H9 (cell line): ENCODE data around the gene HASPIN. TPM values are rescaled to one million over a fixed set of nuclear protein-coding genes. Genes with fewer than 3 reads are reported as not detected.

Experiments used
- DNase-seq: peaks from one replicate; pipeline ENCODE4 v3.0.0-alpha.2; 2017
- H2AFZ ChIP-seq: one replicate; pipeline ENCODE4 v1.6.1; 2013; ENCODE audit warnings: mild to moderate bottlenecking, low read length, control low read depth, moderate library complexity
- H2AK5ac ChIP-seq: 2 replicates; pipeline ENCODE4 v1.6.1; 2013; ENCODE audit warnings: low read length, control low read depth, mixed read lengths; ENCODE audit not compliant: insufficient read length
- H2BK120ac ChIP-seq: one replicate; pipeline ENCODE4 v1.6.1; 2013; ENCODE audit warnings: low read depth, mild to moderate bottlenecking, low read length, control low read depth, inconsistent platforms; ENCODE audit not compliant: poor library complexity, severe bottlenecking
- H2BK12ac ChIP-seq: 2 replicates; pipeline ENCODE4 v1.6.1; 2013; ENCODE audit warnings: low read length, control low read depth, mixed read lengths, low read depth; ENCODE audit not compliant: insufficient read length
- H2BK15ac ChIP-seq: 2 replicates; pipeline ENCODE4 v1.6.1; 2013; ENCODE audit warnings: low read depth, low read length, control low read depth
- H2BK20ac ChIP-seq: one replicate; pipeline ENCODE4 v1.6.1; 2013; ENCODE audit warnings: low read depth, mild to moderate bottlenecking, low read length, control low read depth, inconsistent platforms; ENCODE audit not compliant: poor library complexity, severe bottlenecking
- H2BK5ac ChIP-seq: 2 replicates; pipeline ENCODE4 v1.6.1; 2013; ENCODE audit warnings: low read length, control low read depth, mixed read lengths; ENCODE audit not compliant: insufficient read length
- H3K14ac ChIP-seq: 2 replicates; pipeline ENCODE4 v1.6.1; 2013; ENCODE audit warnings: low read length, control low read depth; ENCODE audit not compliant: insufficient read depth
- H3K18ac ChIP-seq: 2 replicates; pipeline ENCODE4 v1.6.1; 2013; ENCODE audit warnings: low read depth, mild to moderate bottlenecking, mixed read lengths, low read length, control low read depth; ENCODE audit not compliant: insufficient read length
- H3K23ac ChIP-seq: 2 replicates; pipeline ENCODE4 v1.6.1; 2013; ENCODE audit warnings: low read length, control low read depth, mixed read lengths, low read depth; ENCODE audit not compliant: insufficient read length
- H3K23me2 ChIP-seq: 2 replicates; pipeline ENCODE4 v1.6.1; 2013; ENCODE audit warnings: low read depth, mild to moderate bottlenecking, mixed read lengths, low read length, control low read depth; ENCODE audit not compliant: insufficient read length, poor library complexity, severe bottlenecking
- H3K27ac ChIP-seq: 2 replicates; pipeline ENCODE4 v1.5.1; 2013; ENCODE audit warnings: low read length, control low read depth, mixed read lengths, low read depth; ENCODE audit not compliant: insufficient read length
- H3K27me3 ChIP-seq: 2 replicates; pipeline ENCODE4 v1.6.1; 2013; ENCODE audit warnings: low read length, control low read depth, inconsistent platforms; ENCODE audit not compliant: insufficient read depth
- H3K4ac ChIP-seq: 2 replicates; pipeline ENCODE4 v1.6.1; 2013; ENCODE audit warnings: low read depth, mild to moderate bottlenecking, control low read depth, inconsistent platforms, low read length, moderate library complexity
- H3K4me1 ChIP-seq: 2 replicates; pipeline ENCODE4 v1.6.1; 2013; ENCODE audit warnings: low read length, control low read depth, inconsistent platforms; ENCODE audit not compliant: insufficient read depth
- H3K4me2 ChIP-seq: 2 replicates; pipeline ENCODE4 v1.6.1; 2013; ENCODE audit warnings: low read length, control low read depth, mixed read lengths; ENCODE audit not compliant: insufficient read length, insufficient read depth
- H3K56ac ChIP-seq: 2 replicates; pipeline ENCODE4 v1.6.1; 2013; ENCODE audit warnings: low read depth, mild to moderate bottlenecking, mixed read lengths, low read length, control low read depth; ENCODE audit not compliant: insufficient read length
- H3K79me1 ChIP-seq: 2 replicates; pipeline ENCODE4 v1.6.1; 2013; ENCODE audit warnings: low read depth, mild to moderate bottlenecking, moderate library complexity, low read length, control low read depth, inconsistent platforms; ENCODE audit not compliant: insufficient read depth, poor library complexity, severe bottlenecking
- H3K79me2 ChIP-seq: 2 replicates; pipeline ENCODE4 v1.6.1; 2013; ENCODE audit warnings: low read length, control low read depth, inconsistent platforms; ENCODE audit not compliant: insufficient read depth
- H3K9ac ChIP-seq: 2 replicates; pipeline ENCODE4 v1.6.1; 2013; ENCODE audit warnings: low read length, control low read depth, mixed read lengths; ENCODE audit not compliant: insufficient read length; ENCODE audit errors: extremely low read depth
- H3K9me3 ChIP-seq: one replicate; pipeline ENCODE4 v1.6.1; 2013; ENCODE audit warnings: low read depth, low read length, inconsistent platforms; ENCODE audit not compliant: control insufficient read depth
- H3T11ph ChIP-seq: one replicate; pipeline ENCODE4 v1.6.1; 2013; ENCODE audit warnings: mild to moderate bottlenecking, low read length, control low read depth, inconsistent platforms
- H4K20me1 ChIP-seq: one replicate; pipeline ENCODE4 v1.6.1; 2013; ENCODE audit not compliant: control insufficient read depth, insufficient read length, insufficient read depth
- H4K5ac ChIP-seq: 2 replicates; pipeline ENCODE4 v1.6.1; 2013; ENCODE audit warnings: low read depth, mild to moderate bottlenecking, mixed read lengths, low read length, control low read depth; ENCODE audit not compliant: insufficient read length
- H4K8ac ChIP-seq: replicated peaks from 2 replicates; pipeline ENCODE4 v1.6.1; 2013; ENCODE audit warnings: low read length, control low read depth, mixed read lengths, low read depth; ENCODE audit not compliant: insufficient read length
- H4K91ac ChIP-seq: 2 replicates; pipeline ENCODE4 v1.6.1; 2013; ENCODE audit warnings: low read depth, mild to moderate bottlenecking, moderate library complexity, mixed read lengths, low read length, control low read depth; ENCODE audit not compliant: insufficient read length
- H3K27ac Mint-ChIP-seq, 3 experiments: 2 replicates in 2 of 3; 3 replicates in 1 of 3; pipeline ENCODE4 v1.8.0; 2020 to 2021; ENCODE audit warnings: mixed read lengths in 3 of 3, mild to moderate bottlenecking in 1 of 3, moderate library complexity in 1 of 3
- H3K27me3 Mint-ChIP-seq: 2 replicates; pipeline ENCODE4 v1.8.0; 2021; ENCODE audit warnings: low read depth, mild to moderate bottlenecking, moderate library complexity, mixed read lengths
- H3K36me3 Mint-ChIP-seq, 3 experiments: 2 replicates in 2 of 3; 3 replicates in 1 of 3; pipeline ENCODE4 v1.8.0; 2020 to 2021; ENCODE audit warnings: low read depth in 3 of 3, mixed read lengths in 3 of 3; ENCODE audit not compliant: insufficient read depth in 1 of 3
- H3K4me1 Mint-ChIP-seq, 2 experiments: 2 replicates each; pipeline ENCODE4 v1.8.0; 2020; ENCODE audit warnings: mixed read lengths in 2 of 2
- H3K4me3 Mint-ChIP-seq, 2 experiments: 2 replicates in 1 of 2; 3 replicates in 1 of 2; pipeline ENCODE4 v1.8.0; 2020 to 2021; ENCODE audit warnings: mild to moderate bottlenecking in 2 of 2, mixed read lengths in 2 of 2, moderate library complexity in 1 of 2
- H3K9me3 Mint-ChIP-seq, 2 experiments: 2 replicates in 1 of 2; 3 replicates in 1 of 2; pipeline ENCODE4 v1.8.0; 2020; ENCODE audit warnings: mild to moderate bottlenecking in 2 of 2, mixed read lengths in 2 of 2, moderate library complexity in 1 of 2
- WGBS: extraction: QIAGEN DNeasy Blood & Tissue Kit; methylation state at CpG from one replicate; pipeline ENCODE4 v1.1.7; 2013; ENCODE audit warnings: missing lambda C conversion rate, low lambda C conversion rate, mixed read lengths; ENCODE audit not compliant: insufficient read length; ENCODE audit errors: extremely low coverage; 5-methylcytosine and 5-hydroxymethylcytosine counted together
- long read RNA-seq: library from polyadenylated mRNA; unstranded; transcript quantifications from one replicate; pipeline ENCODE4 v2.0.0, GENCODE V29; 2020
- total RNA-seq: library from RNA; stranded (reverse); gene quantifications from 2 replicates; pipeline ENCODE4 v1.2.1, GENCODE V29; 2021
- TF ChIP-seq, protein P1 (sequence below): fragments of 200-600 bp; sonication (generic); conservative IDR thresholded peaks from 3 replicates; pipeline ENCODE4 v1.8.0; 2021; ENCODE audit warnings: antibody characterized with exemption, mild to moderate bottlenecking

The HASPIN gene
- total RNA-seq = 26.6 and 26.7 TPM in 2 replicates
- long read RNA-seq, transcript HASPIN-201 (1 exons, 2,797 nt) = major isoform, 76 of 84 reads
- long read RNA-seq, partial matches to known transcripts = 0 of 84 reads
- long read RNA-seq, other reads (novel, unspliced or antisense) = 8 of 84 reads

DNA sequence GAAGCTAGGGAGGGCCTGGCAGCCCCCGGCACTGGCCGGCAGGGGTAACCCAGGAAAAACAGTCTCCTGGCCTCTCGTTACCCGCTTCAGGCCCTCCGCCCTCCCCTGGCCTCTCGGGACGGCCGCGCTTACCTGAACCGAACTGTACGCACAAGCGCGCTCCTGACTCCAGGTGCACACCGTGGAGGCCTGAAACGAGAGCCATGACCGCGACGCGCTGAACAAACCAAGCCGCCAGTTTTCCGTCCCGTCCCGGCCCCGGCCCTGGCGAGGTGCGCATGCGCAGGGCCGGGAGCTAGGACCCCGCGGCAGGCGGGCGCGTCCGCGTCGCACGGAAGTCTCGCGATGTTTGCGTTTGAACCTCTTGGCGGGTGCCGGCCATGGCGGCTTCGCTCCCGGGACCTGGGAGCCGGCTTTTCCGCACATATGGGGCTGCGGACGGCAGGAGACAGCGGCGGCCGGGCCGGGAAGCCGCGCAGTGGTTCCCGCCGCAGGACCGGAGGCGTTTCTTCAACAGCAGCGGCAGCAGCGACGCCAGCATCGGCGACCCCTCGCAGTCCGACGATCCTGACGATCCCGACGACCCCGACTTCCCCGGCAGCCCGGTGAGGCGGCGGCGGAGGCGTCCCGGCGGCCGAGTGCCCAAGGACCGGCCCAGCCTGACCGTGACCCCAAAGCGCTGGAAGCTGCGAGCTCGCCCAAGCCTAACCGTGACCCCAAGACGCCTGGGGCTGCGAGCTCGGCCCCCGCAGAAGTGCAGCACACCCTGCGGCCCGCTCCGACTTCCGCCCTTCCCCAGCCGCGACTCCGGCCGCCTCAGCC, at the start of gene HASPIN:
Gene HASPIN, plus strand, starts transcription at position 348 of the 822 bp plus-strand sequence. Its CDS starts 33 bp downstream, at position 381.
- H3K27me3 ChIP-seq = no peaks in the 10 kb centered on the region
- no peaks in the 10 kb centered on the region for H3K9me3 ChIP-seq
- H3K9ac ChIP-seq = peak within 1 kb of the TSS; percentile 93
- no peaks in the 10 kb centered on the region for H4K20me1 ChIP-seq
- H4K8ac ChIP-seq = no peak within 1 kb of the TSS
- no peaks in the 10 kb centered on the region for H3K9me3 Mint-ChIP-seq
- H4K5ac ChIP-seq = no peak within 1 kb of the TSS
- WGBS = no CpG with 5 or more reads among the region's 98 CpGs
- no peak within 1 kb of the TSS for H2AFZ ChIP-seq
- H2BK20ac ChIP-seq = no peak within 1 kb of the TSS
- no peak within 1 kb of the TSS for H2BK5ac ChIP-seq
- H3T11ph ChIP-seq = no peak within 1 kb of the TSS
- DNase-seq = peak; percentile 94
- peaks cover 6% of the 10 kb centered on the region for H3K79me1 ChIP-seq
- H3K23me2 ChIP-seq = peaks cover 11% of the 10 kb centered on the region
- no peak within 1 kb of the TSS for H2AK5ac ChIP-seq
- no peaks in the 10 kb centered on the region for H3K27me3 Mint-ChIP-seq
- H3K4me1 ChIP-seq = no peaks in the 10 kb centered on the region
- TF ChIP-seq, protein P1, sequence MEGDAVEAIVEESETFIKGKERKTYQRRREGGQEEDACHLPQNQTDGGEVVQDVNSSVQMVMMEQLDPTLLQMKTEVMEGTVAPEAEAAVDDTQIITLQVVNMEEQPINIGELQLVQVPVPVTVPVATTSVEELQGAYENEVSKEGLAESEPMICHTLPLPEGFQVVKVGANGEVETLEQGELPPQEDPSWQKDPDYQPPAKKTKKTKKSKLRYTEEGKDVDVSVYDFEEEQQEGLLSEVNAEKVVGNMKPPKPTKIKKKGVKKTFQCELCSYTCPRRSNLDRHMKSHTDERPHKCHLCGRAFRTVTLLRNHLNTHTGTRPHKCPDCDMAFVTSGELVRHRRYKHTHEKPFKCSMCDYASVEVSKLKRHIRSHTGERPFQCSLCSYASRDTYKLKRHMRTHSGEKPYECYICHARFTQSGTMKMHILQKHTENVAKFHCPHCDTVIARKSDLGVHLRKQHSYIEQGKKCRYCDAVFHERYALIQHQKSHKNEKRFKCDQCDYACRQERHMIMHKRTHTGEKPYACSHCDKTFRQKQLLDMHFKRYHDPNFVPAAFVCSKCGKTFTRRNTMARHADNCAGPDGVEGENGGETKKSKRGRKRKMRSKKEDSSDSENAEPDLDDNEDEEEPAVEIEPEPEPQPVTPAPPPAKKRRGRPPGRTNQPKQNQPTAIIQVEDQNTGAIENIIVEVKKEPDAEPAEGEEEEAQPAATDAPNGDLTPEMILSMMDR = peak; percentile 53; the same call in 2 of the 3 replicates
- H3K4me1 Mint-ChIP-seq = peaks cover 17 to 25% of the 10 kb centered on the region in 2 experiments
- H3K4me3 Mint-ChIP-seq = peak within 1 kb of the TSS; percentile 94
- no peak within 1 kb of the TSS for H3K56ac ChIP-seq
- H3K36me3 Mint-ChIP-seq = peaks cover 34 to 51% (median 44%) of the 10 kb centered on the region in 3 experiments
- no peak within 1 kb of the TSS for H3K27ac ChIP-seq
- no peak within 1 kb of the TSS for H2BK12ac ChIP-seq
- H2BK15ac ChIP-seq = no peak within 1 kb of the TSS
- H3K14ac ChIP-seq = peak within 1 kb of the TSS; percentile 92
- no peak within 1 kb of the TSS for H2BK120ac ChIP-seq
- peak within 1 kb of the TSS; percentile 48 to 98 (median 94); a peak in 6 of 7 replicates for H3K27ac Mint-ChIP-seq
- peak within 1 kb of the TSS; percentile 85 for H3K18ac ChIP-seq
- no peak within 1 kb of the TSS for H3K4ac ChIP-seq
- no peak within 1 kb of the TSS for H3K23ac ChIP-seq
- H4K91ac ChIP-seq = no peak within 1 kb of the TSS
- peak within 1 kb of the TSS; percentile 89 for H3K4me2 ChIP-seq
- H3K79me2 ChIP-seq = peaks cover 8% of the 10 kb centered on the region; the same call in 1 of the 2 replicates
